ENCODE results near the gene KRT75.

GRCh38 chr12:52417740-52418139 lies 16.4 kb downstream of the KRT75 start:
- TF ChIP-seq CTCF (CRISPR knock-in tag; IDR thresholded peaks at IDR 0.05) = no peak
- TF ChIP-seq SAP130 (CRISPR knock-in tag; IDR thresholded peaks at IDR 0.05; ENCODE audit: low read depth) = no peak
- TF ChIP-seq SP1 (IDR thresholded peaks at IDR 0.05) = no peak
- TF ChIP-seq SP1 (CRISPR knock-in tag; IDR thresholded peaks at IDR 0.05) = no peak
- TF ChIP-seq ZNF232 (CRISPR knock-in tag; IDR thresholded peaks at IDR 0.05; ENCODE audit: borderline replicate concordance) = no peak
- no peak for TF ChIP-seq FOXO4 (CRISPR knock-in tag; conservative IDR thresholded peaks at IDR 0.05)
- TF ChIP-seq GATAD2A (CRISPR knock-in tag; IDR thresholded peaks at IDR 0.05) = no peak
